ENCODE data around the gene CFD.
"Not testable (repeated sequence)": the region's sequence is repeated elsewhere in the genome, so short reads cannot be mapped to it uniquely, and the experiment has no call there.

CFD gene

DNA sequence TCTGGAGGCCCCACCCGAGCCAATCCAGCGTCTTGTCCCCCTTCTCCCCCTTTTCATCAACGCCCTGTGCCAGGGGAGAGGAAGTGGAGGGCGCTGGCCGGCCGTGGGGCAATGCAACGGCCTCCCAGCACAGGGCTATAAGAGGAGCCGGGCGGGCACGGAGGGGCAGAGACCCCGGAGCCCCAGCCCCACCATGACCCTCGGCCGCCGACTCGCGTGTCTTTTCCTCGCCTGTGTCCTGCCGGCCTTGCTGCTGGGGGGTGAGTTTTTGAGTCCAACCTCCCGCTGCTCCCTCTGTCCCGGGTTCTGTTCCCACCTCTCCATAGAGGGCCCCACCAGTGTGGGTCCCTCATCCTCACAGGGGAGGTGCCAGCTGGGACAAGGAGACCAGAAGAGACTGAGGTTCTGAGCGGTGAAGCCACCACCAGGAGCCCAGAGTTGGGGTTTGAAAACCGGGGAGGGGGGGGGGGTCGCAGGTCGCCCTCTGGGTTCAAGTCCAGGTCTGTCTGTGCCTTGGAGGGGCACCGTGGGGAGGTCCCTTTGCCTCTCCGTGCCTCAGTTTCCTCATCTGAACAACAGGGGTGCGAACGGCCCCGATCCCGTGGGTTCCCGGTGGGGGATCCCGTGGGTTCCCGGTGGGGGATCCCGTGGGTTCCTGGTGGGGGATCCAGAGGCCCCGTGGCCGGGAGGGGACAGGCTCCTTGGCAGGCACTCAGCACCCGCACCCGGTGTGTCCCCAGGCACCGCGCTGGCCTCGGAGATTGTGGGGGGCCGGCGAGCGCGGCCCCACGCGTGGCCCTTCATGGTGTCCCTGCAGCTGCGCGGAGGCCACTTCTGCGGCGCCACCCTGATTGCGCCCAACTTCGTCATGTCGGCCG is 7.1 kb upstream of the CFD start, which contains the start of gene ELANE:
ELANE (plus strand) TSS at position 168 of the 878 bp plus-strand sequence; CDS start at position 194, 26 bp downstream.
- DNase-seq (ENCODE audit: low read depth): no peak

DNA sequence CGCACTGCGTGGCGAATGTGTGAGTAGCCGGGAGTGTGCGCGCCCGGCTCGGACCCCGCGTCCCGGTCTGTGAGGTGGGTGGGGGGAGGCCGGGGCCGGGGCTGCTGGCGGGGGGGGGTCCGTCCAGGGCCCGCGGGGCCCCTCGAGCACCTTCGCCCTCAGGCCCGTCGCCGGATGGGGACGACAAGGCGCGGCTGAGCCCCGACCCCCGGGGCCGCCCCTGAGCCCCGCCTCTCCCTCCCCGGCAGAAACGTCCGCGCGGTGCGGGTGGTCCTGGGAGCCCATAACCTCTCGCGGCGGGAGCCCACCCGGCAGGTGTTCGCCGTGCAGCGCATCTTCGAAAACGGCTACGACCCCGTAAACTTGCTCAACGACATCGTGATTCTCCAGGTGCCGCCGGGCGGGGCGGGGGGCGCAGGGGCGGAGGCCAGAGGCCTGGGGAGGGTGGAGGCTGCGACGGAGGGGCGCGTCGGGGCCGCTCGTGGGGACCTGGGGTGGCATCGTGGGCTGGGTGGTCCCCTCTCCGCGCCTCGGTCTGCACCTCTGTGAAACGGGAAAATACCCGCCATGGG is 6.4 kb upstream of the CFD start:
- no peak for DNase-seq (ENCODE audit: low read depth)

GRCh38 chr19:853614-854220 is 5.7 kb upstream of the CFD start:
- not testable (repeated sequence) for DNase-seq (ENCODE audit: low read depth)

DNA sequence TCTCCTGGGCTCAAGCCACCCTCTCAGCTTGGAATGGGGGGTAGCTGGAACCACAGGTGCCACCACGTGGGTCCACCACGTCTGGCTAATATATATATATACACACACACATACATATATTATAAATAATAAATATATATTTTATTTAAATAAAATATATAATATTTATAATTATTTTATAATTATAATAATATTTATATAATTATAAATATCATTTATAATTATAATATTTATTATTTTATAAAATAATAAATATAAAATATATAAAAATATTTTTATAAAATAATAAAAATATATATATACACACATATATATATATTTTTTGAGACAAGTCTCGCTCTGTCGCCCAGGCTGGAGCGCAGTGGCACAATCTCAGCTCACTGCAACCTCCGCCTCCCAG is 4.9 kb upstream of the CFD start:
- no peak for DNase-seq (ENCODE audit: low read depth)

DNA sequence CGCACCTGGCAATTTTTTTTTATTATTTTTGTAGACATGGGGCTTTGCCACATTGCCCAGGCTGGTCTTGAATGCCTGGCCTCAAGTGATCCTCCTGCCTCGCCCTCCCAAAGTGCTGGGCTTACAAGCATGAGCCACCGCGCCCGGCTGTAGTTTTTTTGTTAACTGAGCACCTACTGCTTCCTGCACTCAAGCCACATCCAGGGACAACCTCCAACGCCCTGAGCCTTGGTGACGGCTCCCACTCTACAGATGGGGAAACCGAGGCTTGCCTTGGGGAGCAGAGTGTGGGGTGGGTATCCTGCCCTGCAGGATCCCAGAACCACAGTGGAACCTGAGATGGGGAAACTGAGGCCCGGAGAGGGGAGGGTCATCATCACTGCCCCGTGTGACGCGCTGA is 4.3 kb upstream of the CFD start:
- no peak for DNase-seq (ENCODE audit: low read depth)

GRCh38 chr19:855566-856120 is 3.8 kb upstream of the CFD start:
- DNase-seq (ENCODE audit: low read depth): no peak

- no peak for DNase-seq (ENCODE audit: low read depth)
Observed at GRCh38 chr19:858284-858683, 1.2 kb upstream of the CFD start.

- DNase-seq (ENCODE audit: low read depth): no peak
Observed at GRCh38 chr19:861141-861755, 1.8 kb downstream of the CFD start.

- peak; percentile 44 for DNase-seq (ENCODE audit: low read depth)
Observed at GRCh38 chr19:861756-862580, 2.5 kb downstream of the CFD start.

GRCh38 chr19:862581-863314 is 3.3 kb downstream of the CFD start:
- peak; percentile 61 for DNase-seq (ENCODE audit: low read depth)

GRCh38 chr19:863315-863620 is 3.8 kb downstream of the CFD start:
- no peak for DNase-seq (ENCODE audit: low read depth)

- no peak for DNase-seq (ENCODE audit: low read depth)
Observed at GRCh38 chr19:866769-867300, 7.4 kb downstream of the CFD start.

- no peak for DNase-seq (ENCODE audit: low read depth)
Observed at GRCh38 chr19:867301-867793, 7.9 kb downstream of the CFD start.

- no peak for DNase-seq (ENCODE audit: low read depth)
Observed at GRCh38 chr19:867855-868457, 8.5 kb downstream of the CFD start.

DNA sequence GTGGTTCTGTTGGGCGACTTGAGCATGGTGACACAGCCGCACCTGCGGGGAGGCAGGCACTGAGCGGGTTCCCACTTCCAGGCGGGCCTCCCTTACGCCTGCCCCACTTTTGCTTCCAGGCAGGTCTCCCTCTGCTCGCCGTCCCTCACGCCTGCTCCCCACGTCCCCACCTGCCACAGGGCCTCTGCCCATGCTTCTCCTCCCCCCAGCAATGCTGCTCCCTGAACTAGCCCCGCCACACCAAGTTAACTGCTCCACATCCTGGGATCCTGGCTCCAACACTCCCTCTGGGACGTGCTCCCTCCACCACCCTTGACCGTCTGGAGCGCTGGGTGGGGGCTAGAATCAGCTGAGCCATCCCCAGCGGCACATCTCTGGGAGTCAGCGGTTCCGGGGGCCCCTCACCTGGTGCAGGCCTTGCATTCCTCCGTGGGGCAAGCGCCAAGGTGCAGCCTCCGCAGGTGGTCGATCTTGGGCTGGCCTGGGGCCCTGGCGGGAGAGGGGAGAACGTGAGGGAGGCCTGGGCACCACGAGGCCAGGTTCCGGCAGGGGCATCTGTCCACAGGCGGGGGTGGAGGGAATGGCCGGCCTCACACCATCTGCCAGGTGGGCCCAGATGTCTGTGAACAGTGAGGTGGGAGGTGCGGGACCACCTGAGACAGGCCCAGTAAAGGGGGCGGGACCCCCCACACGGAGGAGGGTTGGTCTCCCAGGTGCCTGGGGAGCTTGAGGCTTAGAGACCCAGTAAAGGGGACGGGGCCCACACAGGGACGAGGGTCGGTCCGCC is 9.2 kb downstream of the CFD start:
- no peak for DNase-seq (ENCODE audit: low read depth)

DNA sequence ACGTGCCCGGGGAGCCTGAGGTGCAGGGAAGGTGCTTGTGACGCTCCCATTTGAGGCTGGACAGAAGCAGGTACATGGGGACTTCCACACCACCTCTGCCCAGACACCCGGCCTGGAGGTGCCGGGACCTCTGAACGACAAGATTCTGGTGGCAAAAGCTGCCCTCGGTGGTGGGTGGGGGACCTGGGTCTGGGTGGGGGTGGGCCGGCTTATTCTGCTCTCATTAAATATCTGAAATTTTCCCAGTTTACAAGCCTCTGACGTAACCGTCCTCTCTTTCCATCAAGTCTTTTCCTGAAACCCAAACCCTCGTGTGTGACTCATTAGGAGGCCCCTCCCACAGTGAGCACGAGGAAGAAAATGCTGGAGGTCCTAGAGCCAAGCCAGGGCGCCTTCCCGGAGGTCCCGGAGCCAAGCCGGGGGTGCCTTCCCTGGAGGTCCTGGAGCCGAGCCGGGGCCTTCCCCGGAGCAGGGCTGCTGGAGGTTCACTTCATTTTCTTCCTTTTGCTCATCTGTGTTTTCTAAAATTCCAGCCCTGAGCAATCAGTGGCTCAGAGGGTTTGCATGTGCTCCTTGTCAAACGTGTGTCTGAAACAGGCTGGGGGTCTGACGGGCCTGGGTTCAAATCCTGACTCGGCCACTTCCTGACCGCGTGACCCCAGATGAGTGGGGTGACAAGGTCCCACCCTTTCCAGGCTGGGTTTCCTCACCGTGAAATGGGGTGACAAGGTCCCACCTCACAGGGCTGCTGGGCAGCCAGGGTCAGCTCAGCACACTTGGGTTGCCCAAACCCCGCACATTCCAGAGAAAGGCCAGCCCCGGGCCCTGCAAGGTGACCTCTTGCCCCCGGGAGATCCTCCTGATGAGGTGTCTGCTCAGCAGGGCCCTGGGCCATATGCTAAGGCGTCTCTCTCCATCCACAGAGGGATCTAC is 10.0 kb downstream of the CFD start:
- DNase-seq (ENCODE audit: low read depth): no peak

DNA sequence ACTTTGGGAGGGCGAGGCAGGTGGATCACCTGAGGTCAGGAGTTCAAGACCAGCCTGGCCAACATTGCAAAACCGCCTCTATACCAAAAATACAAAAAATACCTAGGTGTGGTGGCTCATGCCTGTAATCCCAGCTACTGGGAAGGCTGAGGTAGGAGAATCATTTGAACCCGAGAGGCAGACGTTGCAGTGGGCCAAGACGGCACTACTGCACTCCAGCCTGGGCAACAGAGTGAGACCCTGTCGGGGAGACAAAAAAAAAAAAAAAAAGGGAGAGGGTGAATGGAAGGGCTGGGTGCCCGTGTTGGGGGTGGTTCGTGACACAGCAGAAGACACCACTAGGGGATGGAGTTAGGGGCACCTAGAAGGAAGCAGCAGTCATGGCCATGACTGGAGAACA is 10.8 kb downstream of the CFD start:
- no peak for DNase-seq (ENCODE audit: low read depth)

GRCh38 chr19:870963-871401 is 11.5 kb downstream of the CFD start:
- no peak for DNase-seq (ENCODE audit: low read depth)
